Endodermal cell (in vitro differentiated cells): Measurements from ENCODE around the gene CHRNB1. TPM values are rescaled to one million over a fixed set of nuclear protein-coding genes. Genes with fewer than 3 reads are reported as not detected.

ENCODE experiments used
- DNase-seq: peaks from one replicate; pipeline ENCODE4 v3.0.0-alpha.2; 2017
- H3K27ac ChIP-seq: 2 replicates; pipeline ENCODE4 v1.5.1; 2013; ENCODE audit warnings: mild to moderate bottlenecking, low read depth, low read length, moderate library complexity
- H3K27me3 ChIP-seq: 2 replicates; pipeline ENCODE4 v1.6.1; 2013; ENCODE audit warnings: mild to moderate bottlenecking, low read length, moderate library complexity; ENCODE audit not compliant: insufficient read depth, control insufficient read depth, poor library complexity, severe bottlenecking
- H3K36me3 ChIP-seq: 2 replicates; pipeline ENCODE4 v1.7.0; 2013; ENCODE audit warnings: mild to moderate bottlenecking, low read length, moderate library complexity; ENCODE audit not compliant: control insufficient read depth, insufficient read depth
- H3K4me1 ChIP-seq: one replicate; pipeline ENCODE4 v1.7.0; 2013; ENCODE audit warnings: low read length; ENCODE audit not compliant: control insufficient read depth, insufficient read depth
- H3K4me3 ChIP-seq: 2 replicates; pipeline ENCODE4 v1.5.1; 2013; ENCODE audit warnings: mild to moderate bottlenecking, low read length, moderate library complexity
- H3K9ac ChIP-seq: 2 replicates; pipeline ENCODE4 v1.6.1; 2013; ENCODE audit warnings: mild to moderate bottlenecking, low read length, moderate library complexity; ENCODE audit not compliant: poor library complexity, severe bottlenecking; ENCODE audit errors: extremely low read depth
- H3K9me3 ChIP-seq: 2 replicates; pipeline ENCODE4 v1.6.1; 2013; ENCODE audit warnings: mild to moderate bottlenecking, low read length, moderate library complexity; ENCODE audit not compliant: control insufficient read depth
- H3K27ac Mint-ChIP-seq: 2 replicates; pipeline ENCODE4 v1.8.0; 2020; ENCODE audit warnings: mixed read lengths
- H3K27me3 Mint-ChIP-seq: 2 replicates; pipeline ENCODE4 v1.8.0; 2021; ENCODE audit warnings: mild to moderate bottlenecking, mixed read lengths; ENCODE audit not compliant: insufficient read depth
- H3K36me3 Mint-ChIP-seq: 2 replicates; pipeline ENCODE4 v1.8.0; 2020; ENCODE audit warnings: low read depth, mixed read lengths
- H3K4me1 Mint-ChIP-seq: 2 replicates; pipeline ENCODE4 v1.8.0; 2020; ENCODE audit warnings: mixed read lengths
- H3K4me3 Mint-ChIP-seq: 2 replicates; pipeline ENCODE4 v1.8.0; 2020; ENCODE audit warnings: mild to moderate bottlenecking, moderate library complexity, mixed read lengths
- H3K9me3 Mint-ChIP-seq: 2 replicates; pipeline ENCODE4 v1.8.0; 2020; ENCODE audit warnings: mild to moderate bottlenecking, mixed read lengths
- WGBS, 2 experiments: methylation state at CpG; one replicate each; pipeline versions ENCODE4 v1.1.5 to v1.1.7; 2013; ENCODE audit warnings: missing lambda C conversion rate in 2 of 2, mixed read lengths in 1 of 2; ENCODE audit not compliant: insufficient coverage in 1 of 2, insufficient read length in 1 of 2; 5-methylcytosine and 5-hydroxymethylcytosine counted together
- total RNA-seq, 2 donors: library from RNA; stranded (reverse); fragmentation: NEBNext Ultra II Directional in 1 of 2; extraction: Animal tissue kit (Norgen Biotek cat#: 25700) in 1 of 2; gene quantifications; 2 replicates in 1 of 2; 3 replicates in 1 of 2; pipeline ENCODE4 v1.2.1, GENCODE V29; 2021
- TF ChIP-seq, protein P1 (sequence below): fragments of 200-600 bp; sonication (generic); conservative IDR thresholded peaks from 2 replicates; pipeline ENCODE4 v1.5.0; 2021; ENCODE audit warnings: antibody characterized with exemption, mild to moderate bottlenecking

The CHRNB1 gene
- total RNA-seq, 2 donors from 2014 or later = 8.7 to 11.6 TPM

DNA sequence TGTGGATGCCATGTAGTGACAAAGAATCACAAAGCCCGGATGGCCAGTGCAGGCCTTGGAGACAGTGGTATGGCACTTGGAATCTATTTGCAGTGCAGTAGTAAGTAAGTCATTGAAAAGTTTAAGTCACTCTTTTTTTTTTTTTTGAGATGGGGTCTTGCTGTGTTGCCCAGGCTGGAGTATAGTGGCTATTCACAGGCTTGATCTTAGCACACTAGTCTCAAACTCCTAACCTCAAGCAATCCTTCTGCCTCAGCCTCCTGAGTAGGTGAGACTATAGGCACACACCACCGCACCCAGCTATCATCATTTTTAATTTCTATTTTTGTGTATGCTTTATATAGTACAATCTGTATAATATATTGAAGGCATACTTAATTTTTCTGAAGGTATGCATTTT is 46.2 kb upstream of the CHRNB1 start:
- H3K9me3 Mint-ChIP-seq = no peaks in the 10 kb centered on the region
- TF ChIP-seq, protein P1, sequence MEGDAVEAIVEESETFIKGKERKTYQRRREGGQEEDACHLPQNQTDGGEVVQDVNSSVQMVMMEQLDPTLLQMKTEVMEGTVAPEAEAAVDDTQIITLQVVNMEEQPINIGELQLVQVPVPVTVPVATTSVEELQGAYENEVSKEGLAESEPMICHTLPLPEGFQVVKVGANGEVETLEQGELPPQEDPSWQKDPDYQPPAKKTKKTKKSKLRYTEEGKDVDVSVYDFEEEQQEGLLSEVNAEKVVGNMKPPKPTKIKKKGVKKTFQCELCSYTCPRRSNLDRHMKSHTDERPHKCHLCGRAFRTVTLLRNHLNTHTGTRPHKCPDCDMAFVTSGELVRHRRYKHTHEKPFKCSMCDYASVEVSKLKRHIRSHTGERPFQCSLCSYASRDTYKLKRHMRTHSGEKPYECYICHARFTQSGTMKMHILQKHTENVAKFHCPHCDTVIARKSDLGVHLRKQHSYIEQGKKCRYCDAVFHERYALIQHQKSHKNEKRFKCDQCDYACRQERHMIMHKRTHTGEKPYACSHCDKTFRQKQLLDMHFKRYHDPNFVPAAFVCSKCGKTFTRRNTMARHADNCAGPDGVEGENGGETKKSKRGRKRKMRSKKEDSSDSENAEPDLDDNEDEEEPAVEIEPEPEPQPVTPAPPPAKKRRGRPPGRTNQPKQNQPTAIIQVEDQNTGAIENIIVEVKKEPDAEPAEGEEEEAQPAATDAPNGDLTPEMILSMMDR = no peak

DNA sequence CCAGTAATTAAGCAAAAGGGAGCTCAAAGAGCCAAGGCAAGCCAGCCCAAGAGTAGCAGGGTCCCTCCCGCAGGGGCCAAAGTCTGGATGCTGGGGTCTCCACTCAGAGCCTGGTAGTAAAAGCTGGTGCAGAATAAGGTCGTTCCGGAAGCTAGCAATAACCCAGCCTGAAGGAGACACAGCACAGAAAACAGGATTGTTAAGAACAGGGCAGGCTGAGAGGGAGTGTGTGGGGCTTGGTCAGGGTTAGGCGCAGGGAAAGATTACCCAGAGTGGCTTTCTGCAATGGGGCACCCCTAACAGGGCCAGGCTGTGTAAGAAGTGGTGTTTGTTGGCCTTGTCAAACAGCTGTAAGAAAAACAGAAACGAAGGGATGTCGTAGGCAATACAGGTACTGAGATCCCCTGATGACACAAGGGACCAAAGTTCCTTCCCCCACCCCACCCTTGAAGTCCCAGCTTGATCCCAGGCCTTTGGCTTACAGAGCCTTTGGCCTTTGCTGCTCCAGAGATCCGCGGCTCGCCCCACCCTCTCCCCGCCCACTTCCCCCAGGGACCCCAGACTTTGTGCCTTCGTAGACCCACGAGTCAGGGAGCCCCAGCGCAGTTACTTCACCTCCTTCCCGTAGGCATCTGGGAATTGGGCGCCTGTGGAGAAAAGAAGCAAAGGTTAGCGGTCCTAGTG is 41.7 kb upstream of the CHRNB1 start:
- Mint-ChIP-seq H3K9me3 (no peaks in the 10 kb centered on the region), H3K4me3 (peak overlapping the region; percentile 77), H3K27ac (peak overlapping the region; percentile 95), H3K36me3 (peaks cover 10% of the 10 kb centered on the region), H3K4me1 (peaks cover 20% of the 10 kb centered on the region), H3K27me3 (peaks cover 7% of the 10 kb centered on the region)
- Histone ChIP-seq H3K4me1 (no peaks in the 10 kb centered on the region), H3K9me3 (no peaks in the 10 kb centered on the region), H3K4me3 (peak overlapping the region; percentile 88), H3K9ac (peak overlapping the region; percentile 62), H3K27me3 (no peaks in the 10 kb centered on the region), H3K27ac (peak overlapping the region; percentile 77), H3K36me3 (peaks cover 5% of the 10 kb centered on the region)
- DNase-seq = no peak
- TF ChIP-seq, protein P1 = no peak
- WGBS, 2 experiments = 23 to 50% methylated on average over 6 to 16 of the region's 16 CpGs

More for the DNA sequence above, 46.2 kb upstream of the CHRNB1 start:
- no peaks in the 10 kb centered on the region for H3K27me3 ChIP-seq
- H3K9ac ChIP-seq = no peak overlapping the region
- no peak overlapping the region for H3K27ac ChIP-seq
- no peak overlapping the region for H3K27ac Mint-ChIP-seq
- 84 to 100% methylated on average over 1 of the region's 2 CpGs for WGBS, 2 experiments
- peaks cover under 1% of the 10 kb centered on the region for H3K4me1 ChIP-seq
- peaks cover 10% of the 10 kb centered on the region for H3K36me3 Mint-ChIP-seq
- H3K4me3 ChIP-seq = no peak overlapping the region
- H3K27me3 Mint-ChIP-seq = peaks cover 9% of the 10 kb centered on the region
- DNase-seq = no peak
- no peak overlapping the region for H3K4me3 Mint-ChIP-seq
- H3K4me1 Mint-ChIP-seq = peaks cover 14% of the 10 kb centered on the region
- peaks cover 5% of the 10 kb centered on the region for H3K36me3 ChIP-seq
- H3K9me3 ChIP-seq = no peaks in the 10 kb centered on the region

DNA sequence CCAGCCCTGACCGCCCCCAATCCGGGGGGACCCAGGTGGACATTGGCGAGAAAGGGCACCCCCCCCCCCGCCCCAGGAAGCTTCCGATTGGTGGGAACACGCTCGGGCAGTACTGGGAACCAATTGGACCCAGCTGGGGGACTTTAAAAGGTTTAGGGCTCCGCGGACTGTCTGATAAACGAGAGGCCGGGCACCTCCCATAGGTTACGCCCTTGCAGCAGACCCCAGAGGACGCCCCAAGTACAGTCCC is 41.2 kb upstream of the CHRNB1 start:
- H3K27me3 Mint-ChIP-seq = peaks cover 9% of the 10 kb centered on the region
- Histone ChIP-seq H3K9me3 (no peaks in the 10 kb centered on the region), H3K9ac (peak overlapping the region; percentile 62), H3K27me3 (no peaks in the 10 kb centered on the region), H3K4me1 (no peaks in the 10 kb centered on the region), H3K4me3 (peak overlapping the region; percentile 88), H3K36me3 (peaks cover 7% of the 10 kb centered on the region), H3K27ac (peak overlapping the region; percentile 77)
- DNase-seq = no peak
- peak overlapping the region; percentile 95 for H3K27ac Mint-ChIP-seq
- TF ChIP-seq, protein P1 = no peak
- H3K9me3 Mint-ChIP-seq = no peaks in the 10 kb centered on the region
- peak overlapping the region; percentile 77 for H3K4me3 Mint-ChIP-seq
- H3K4me1 Mint-ChIP-seq = peaks cover 20% of the 10 kb centered on the region
- H3K36me3 Mint-ChIP-seq = peaks cover 10% of the 10 kb centered on the region
- WGBS, 2 experiments = 0% methylated on average over 8 to 13 of the region's 13 CpGs
